Measurements from ENCODE around the gene RHOA.

GRCh38 chr3:49424816-49425215, 13.0 kb upstream of the RHOA start:
- TF ChIP-seq FOXA1 (IDR thresholded peaks at IDR 0.05) (no peak), CTCF (IDR thresholded peaks at IDR 0.05; ENCODE audit: low read depth, low read length, missing input control) (no peak), SP1 (IDR thresholded peaks at IDR 0.05) (no peak)
